Measurements from ENCODE around the gene SEMA3C. TPM values are rescaled to one million over a fixed set of nuclear protein-coding genes. Genes with fewer than 3 reads are reported as not detected.

The SEMA3C gene
- total and polyA plus RNA-seq, 12 donors, result 2.4 to 20.5 (median 6.2) TPM

DNA sequence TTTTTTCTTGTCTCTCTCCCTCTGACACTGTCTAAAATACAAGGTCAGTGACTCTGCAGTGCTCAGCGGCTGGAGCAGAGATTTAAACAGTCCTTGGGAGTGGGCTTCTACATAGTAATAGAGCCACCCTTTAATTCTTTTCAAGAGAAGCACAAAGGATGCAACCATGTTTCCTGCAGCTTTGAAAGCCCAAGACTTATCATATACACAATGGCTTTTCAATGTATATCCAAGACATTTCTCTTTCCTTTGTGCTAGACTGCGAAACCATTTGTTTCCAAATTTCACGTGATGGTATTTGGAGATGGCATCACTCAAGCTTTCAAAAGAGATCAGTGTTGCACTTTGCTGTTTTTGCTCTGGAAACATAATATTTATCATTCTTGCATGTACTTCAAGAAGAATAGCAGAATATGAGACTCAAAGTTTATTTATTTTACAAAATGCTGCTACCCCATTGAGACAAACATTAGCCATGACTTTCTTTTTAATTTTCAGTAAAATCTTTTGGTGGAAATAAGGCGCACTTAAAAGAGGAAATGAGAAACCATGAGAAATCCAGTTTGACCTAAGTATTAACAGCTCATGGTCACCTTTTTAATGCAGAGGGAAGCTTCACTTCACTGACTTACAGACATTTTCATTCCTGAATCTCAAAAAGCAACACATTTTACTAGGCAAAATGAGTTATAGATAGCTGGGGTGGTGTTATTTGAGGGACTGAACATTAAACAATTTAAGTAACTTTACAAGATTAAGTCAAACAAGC, 76.6 kb downstream of the SEMA3C start:
- H3K36me3 ChIP-seq (replicated peaks in 1 of 2), result no peaks in the 10 kb centered on the region
- no peak for TF ChIP-seq CTCF (IDR thresholded peaks at IDR 0.05)
- no peak for DNase-seq
- H3K9me3 ChIP-seq (replicated peaks in 1 of 3), result no peaks in the 10 kb centered on the region
- no peaks in the 10 kb centered on the region for H3K4me1 ChIP-seq (replicated peaks in 1 of 2)
- no peaks in the 10 kb centered on the region for H3K27me3 ChIP-seq
- 56 to 66% (median 64%) methylated on average over 4 of the region's 4 CpGs for WGBS, 4 donors
- no peak overlapping the region for H3K27ac ChIP-seq
- intact Hi-C loops (cut with DNase I), result no loop called here
- H3K4me3 ChIP-seq, result no peak overlapping the region

- H3K27me3 ChIP-seq, result no peaks in the 10 kb centered on the region
- DNase-seq, result no peak
Observed at GRCh38 chr7:80841423-80841955, 77.4 kb downstream of the SEMA3C start.

GRCh38 chr7:80840681-80841080, 78.2 kb downstream of the SEMA3C start:
- no peaks in the 10 kb centered on the region for H3K27me3 ChIP-seq
- no peak overlapping the region for H3K27ac ChIP-seq
- no peaks in the 10 kb centered on the region for H3K36me3 ChIP-seq (replicated peaks in 1 of 2)
- no peaks in the 10 kb centered on the region for H3K9me3 ChIP-seq (replicated peaks in 1 of 3)
- intact Hi-C loops (cut with DNase I), result no loop called here
- 91 to 94% (median 93%) methylated on average over 2 of the region's 2 CpGs for WGBS, 4 donors
- no peaks in the 10 kb centered on the region for H3K4me1 ChIP-seq (replicated peaks in 1 of 2)
- TF ChIP-seq POLR2A (IDR thresholded peaks at IDR 0.05) (no peak), CTCF (IDR thresholded peaks at IDR 0.05) (no peak)
- H3K4me3 ChIP-seq, result no peak overlapping the region
- no peak for DNase-seq

More at GRCh38 chr7:80841423-80841955, 77.4 kb downstream of the SEMA3C start:
- H3K36me3 ChIP-seq (replicated peaks in 1 of 2), result no peaks in the 10 kb centered on the region
- no peak overlapping the region for H3K27ac ChIP-seq
- intact Hi-C loops (cut with DNase I), result no loop called here
- H3K4me1 ChIP-seq (replicated peaks in 1 of 2), result no peaks in the 10 kb centered on the region
- TF ChIP-seq CTCF (IDR thresholded peaks at IDR 0.05) (no peak), POLR2A (IDR thresholded peaks at IDR 0.05) (no peak)
- no peaks in the 10 kb centered on the region for H3K9me3 ChIP-seq (replicated peaks in 1 of 3)
- H3K4me3 ChIP-seq, result no peak overlapping the region

DNA sequence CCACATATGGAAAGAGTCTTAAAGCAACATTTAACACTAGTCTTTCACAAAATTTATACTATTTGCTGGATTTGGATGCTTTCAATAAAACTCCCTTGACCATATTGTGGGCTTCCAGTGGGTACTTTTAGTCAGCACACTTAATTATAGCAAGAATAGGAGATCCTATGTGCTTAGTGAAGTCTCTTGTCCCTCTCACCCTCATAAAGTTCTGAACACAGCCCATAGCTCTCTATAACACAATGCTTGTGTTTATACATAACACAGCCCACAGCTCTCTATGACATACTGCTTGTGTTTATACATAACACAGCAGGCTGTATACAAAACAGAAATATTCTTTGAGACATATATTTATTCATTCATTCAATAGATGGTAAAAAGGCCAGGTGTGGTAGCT, 79.0 kb downstream of the SEMA3C start:
- intact Hi-C loops (cut with DNase I), result no loop called here
- DNase-seq, result no peak
- Histone ChIP-seq H3K4me3 (no peak overlapping the region), H3K36me3 (replicated peaks in 1 of 2) (no peaks in the 10 kb centered on the region), H3K4me1 (replicated peaks in 1 of 2) (no peaks in the 10 kb centered on the region), H3K27ac (no peak overlapping the region), H3K27me3 (no peaks in the 10 kb centered on the region), H3K9me3 (replicated peaks in 1 of 3) (no peaks in the 10 kb centered on the region)
- no peak for TF ChIP-seq POLR2A (IDR thresholded peaks at IDR 0.05)
- TF ChIP-seq CTCF (IDR thresholded peaks at IDR 0.05), result no peak
